Fibroblast of villous mesenchyme (primary cell): ENCODE measurements around the gene CPNE7. TPM values are rescaled to one million over a fixed set of nuclear protein-coding genes. Genes with fewer than 3 reads are reported as not detected.

ENCODE experiments used
- DNase-seq: peaks from one replicate; pipeline ENCODE4 v3.0.0-alpha.2; 2010; ENCODE audit warnings: low read depth
- H3K4me3 ChIP-seq: 2 replicates; pipeline ENCODE4 v1.5.1; 2011; ENCODE audit warnings: low read depth, mild to moderate bottlenecking, low read length
- CTCF ChIP-seq: IDR thresholded peaks from 2 replicates; pipeline ENCODE4 v1.5.1; 2012; ENCODE audit warnings: low read depth, mild to moderate bottlenecking, low read length; ENCODE audit not compliant: insufficient read depth
- total RNA-seq: library from RNA; depleted of rRNA; stranded (reverse); fragments of >200 nt; gene quantifications from 2 replicates; pipeline ENCODE4 v1.2.3, GENCODE V29; 2012

CPNE7 gene
- total RNA-seq, 1 donor, result 9.5 TPM

GRCh38 chr16:89549007-89549700 lies 26.4 kb upstream of the CPNE7 start:
- no peak for DNase-seq
- H3K4me3 ChIP-seq, result no peak overlapping the region
- TF ChIP-seq CTCF, result no peak

GRCh38 chr16:89550421-89551007 lies 25.0 kb upstream of the CPNE7 start:
- no peak for DNase-seq
- no peak overlapping the region for H3K4me3 ChIP-seq
- no peak for TF ChIP-seq CTCF

GRCh38 chr16:89552329-89552728 lies 23.2 kb upstream of the CPNE7 start:
- no peak overlapping the region for H3K4me3 ChIP-seq
- TF ChIP-seq CTCF, result no peak
- DNase-seq, result no peak

GRCh38 chr16:89552913-89553312 lies 22.6 kb upstream of the CPNE7 start:
- no peak overlapping the region for H3K4me3 ChIP-seq
- DNase-seq, result no peak
- TF ChIP-seq CTCF, result no peak

GRCh38 chr16:89553733-89554132 lies 21.8 kb upstream of the CPNE7 start:
- DNase-seq, result no peak
- no peak overlapping the region for H3K4me3 ChIP-seq
- no peak for TF ChIP-seq CTCF

GRCh38 chr16:89554343-89554742 lies 21.2 kb upstream of the CPNE7 start:
- no peak overlapping the region for H3K4me3 ChIP-seq
- no peak for DNase-seq
- no peak for TF ChIP-seq CTCF

- TF ChIP-seq CTCF, result no peak
- no peak for DNase-seq
These were observed 20.3 kb upstream of the CPNE7 start for GRCh38 chr16:89555265-89555664.

More at GRCh38 chr16:89555265-89555664, 20.3 kb upstream of the CPNE7 start:
- H3K4me3 ChIP-seq, result no peak overlapping the region
